GM19328 (cell line): Measurements from ENCODE around the gene GPS1.
"Not testable (repeated sequence)": the region's sequence is repeated elsewhere in the genome, so short reads cannot be mapped to it uniquely, and the experiment has no call there.

Experiments used
- ATAC-seq: cut with Tn5 transposase; IDR thresholded peaks from one replicate; pipeline ENCODE4 v1.9.1; 2021; ENCODE audit warnings: mild to moderate bottlenecking, moderate library complexity; ENCODE audit not compliant: unreplicated experiment

Gene GPS1

GRCh38 chr17:82025401-82026107 is 26.1 kb upstream of the GPS1 start:
- ATAC-seq, result no peak

DNA sequence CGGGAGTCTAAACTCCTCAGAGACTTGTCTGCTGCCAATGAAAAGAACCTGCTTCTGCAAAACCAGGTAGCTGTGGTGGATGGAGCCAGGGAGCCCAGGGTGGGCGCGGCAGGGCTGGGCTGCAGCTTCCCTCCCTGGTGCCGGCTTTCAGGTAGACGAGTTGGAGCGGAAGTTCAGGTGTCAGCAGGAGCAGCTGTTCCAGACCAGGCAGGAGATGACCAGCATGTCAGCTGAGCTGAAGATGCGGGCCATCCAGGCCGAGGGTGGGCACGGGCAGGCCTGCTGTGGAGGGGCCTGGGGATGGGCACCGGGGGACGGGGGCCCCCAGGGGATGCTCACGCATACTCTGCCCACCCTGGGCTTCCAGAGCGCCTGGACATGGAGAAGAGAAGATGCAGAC is 23.5 kb upstream of the GPS1 start:
- no peak for ATAC-seq

DNA sequence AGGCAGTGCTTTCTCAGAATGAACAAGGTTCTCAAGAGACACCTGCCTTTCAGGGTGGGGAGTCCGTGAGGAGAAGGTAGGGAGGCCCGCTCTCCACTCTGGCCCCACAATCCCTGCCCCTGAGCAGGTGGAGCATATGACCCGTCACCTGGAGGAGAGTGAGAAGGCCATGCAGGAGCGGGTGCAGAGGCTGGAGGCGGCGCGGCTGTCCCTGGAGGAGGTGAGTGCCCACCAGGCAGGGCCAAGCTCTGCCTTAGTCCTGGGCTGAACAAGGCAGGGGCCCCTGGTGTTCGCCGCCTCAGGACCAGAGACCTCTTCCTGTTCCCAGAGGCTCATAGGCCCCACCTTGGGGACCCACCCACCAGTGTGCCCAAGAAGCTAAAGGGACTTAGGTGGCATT is 22.7 kb upstream of the GPS1 start:
- no peak for ATAC-seq

DNA sequence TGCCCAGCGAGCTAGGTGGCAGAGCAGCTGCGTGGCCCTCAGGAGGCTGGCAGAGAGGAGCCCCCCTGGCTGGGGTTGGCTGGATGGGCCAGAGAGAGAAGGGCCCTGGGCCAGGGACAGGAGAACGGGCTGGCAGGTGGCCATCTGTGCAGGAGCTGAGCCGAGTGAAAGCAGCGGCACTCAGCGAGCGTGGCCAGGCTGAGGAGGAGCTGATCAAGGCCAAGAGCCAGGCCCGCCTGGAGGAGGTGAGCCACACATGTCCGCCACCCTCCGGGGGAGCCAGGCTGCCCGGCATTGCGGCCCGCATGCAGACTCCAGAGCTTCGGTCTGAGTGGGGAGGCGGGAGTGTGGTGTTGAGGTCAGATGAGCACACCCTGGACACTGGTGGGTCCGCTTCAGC is 22.3 kb upstream of the GPS1 start:
- no peak for ATAC-seq

DNA sequence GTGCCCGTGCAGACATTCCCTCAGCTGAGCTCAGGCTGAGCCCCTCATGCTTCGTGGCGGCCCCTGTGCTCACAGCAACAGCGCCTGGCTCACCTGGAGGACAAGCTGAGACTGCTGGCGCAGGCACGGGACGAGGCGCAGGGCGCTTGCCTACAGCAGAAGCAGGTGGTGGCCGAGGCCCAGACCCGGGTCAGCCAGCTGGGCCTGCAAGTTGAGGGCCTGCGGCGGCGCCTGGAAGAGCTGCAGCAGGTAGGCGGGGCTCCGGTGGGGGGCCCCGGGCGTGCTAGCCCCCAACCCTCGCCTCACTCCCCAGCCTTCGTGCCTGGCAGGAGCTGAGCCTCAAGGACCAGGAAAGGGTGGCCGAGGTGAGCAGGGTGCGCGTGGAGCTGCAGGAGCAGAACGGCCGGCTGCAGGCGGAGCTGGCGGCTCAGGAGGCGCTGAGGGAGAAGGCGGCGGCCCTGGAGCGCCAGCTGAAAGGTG is 21.7 kb upstream of the GPS1 start:
- no peak for ATAC-seq

DNA sequence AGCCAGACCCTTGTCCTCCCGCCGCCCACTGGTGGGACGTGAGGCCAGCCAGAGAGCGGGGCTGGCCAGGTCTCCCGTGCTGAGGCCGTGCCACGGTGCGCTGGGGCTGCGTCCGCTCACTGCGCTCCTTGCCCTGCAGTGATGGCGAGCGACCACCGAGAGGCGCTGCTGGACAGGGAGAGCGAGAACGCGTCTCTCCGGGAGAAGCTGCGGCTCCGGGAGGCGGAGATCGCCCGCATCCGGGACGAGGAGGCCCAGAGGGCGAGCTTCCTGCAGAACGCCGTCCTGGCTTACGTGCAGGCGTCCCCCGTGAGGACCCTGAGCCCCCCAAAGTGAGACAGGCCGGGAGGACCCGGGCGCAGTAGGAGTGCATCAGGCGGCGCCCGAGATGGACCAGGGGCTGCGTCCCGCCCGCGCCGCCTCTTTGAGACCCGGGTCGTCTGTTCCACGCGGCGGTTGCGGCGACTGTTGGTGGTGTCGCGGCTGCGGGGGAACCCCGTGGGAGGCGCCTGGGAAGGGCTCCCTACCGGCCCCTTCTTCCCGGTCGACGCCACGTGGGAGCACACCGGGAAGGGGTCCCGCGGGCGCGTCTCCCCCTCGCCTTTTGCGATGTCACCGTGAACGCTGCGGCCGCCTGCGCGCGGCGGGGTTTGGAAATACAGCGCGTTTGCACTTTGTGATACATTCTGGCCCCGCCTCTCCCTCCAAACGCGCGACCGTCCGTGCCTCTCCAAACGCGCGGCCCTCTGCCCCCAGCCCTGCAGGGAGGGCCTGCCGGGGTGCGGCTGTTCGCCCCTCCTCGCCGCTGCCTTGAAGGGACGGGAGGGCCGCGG is 21.0 kb upstream of the GPS1 start:
- ATAC-seq, result no peak

- no peak for ATAC-seq
Measured at GRCh38 chr17:82031303-82031884, 20.3 kb upstream of the GPS1 start, which contains the start of gene RAC3. RAC3 (plus strand) TSS chr17:82031678; CDS start chr17:82031762, 84 bp downstream.

DNA sequence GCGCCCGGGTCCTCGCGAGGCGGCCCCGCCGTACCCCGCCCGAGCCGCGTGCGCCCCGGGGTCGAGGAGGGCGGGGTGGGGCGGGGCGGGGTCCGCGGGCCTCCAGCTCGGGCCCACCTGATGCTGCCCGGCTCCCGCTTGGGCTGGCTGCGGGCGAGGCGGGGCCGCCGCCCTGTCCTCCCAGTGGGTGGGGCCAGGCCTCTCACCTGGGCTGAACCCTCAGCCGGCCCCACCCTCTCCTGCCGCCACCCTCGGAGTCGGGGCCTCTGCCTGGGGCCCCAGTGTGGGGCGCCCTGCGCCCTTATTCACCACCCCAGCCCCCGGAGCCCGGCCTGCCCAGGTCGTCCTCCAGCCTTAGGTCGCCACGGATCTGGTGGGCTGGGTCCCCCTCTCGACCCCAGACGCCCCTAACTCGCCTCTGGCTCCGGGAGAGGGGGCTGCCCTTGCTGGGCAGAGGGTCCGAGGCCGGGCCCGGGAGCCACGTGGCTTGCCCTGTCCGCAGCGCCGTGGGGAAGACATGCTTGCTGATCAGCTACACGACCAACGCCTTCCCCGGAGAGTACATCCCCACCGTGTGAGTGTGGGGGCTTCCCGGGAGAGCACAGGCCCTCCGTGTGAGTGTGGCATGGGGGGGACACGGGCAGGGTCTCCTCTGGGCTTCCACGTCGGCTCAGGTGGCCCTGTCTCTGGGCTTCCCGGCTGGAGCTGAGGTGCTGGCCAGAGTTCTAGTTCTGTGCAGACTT is 19.6 kb upstream of the GPS1 start:
- no peak for ATAC-seq

DNA sequence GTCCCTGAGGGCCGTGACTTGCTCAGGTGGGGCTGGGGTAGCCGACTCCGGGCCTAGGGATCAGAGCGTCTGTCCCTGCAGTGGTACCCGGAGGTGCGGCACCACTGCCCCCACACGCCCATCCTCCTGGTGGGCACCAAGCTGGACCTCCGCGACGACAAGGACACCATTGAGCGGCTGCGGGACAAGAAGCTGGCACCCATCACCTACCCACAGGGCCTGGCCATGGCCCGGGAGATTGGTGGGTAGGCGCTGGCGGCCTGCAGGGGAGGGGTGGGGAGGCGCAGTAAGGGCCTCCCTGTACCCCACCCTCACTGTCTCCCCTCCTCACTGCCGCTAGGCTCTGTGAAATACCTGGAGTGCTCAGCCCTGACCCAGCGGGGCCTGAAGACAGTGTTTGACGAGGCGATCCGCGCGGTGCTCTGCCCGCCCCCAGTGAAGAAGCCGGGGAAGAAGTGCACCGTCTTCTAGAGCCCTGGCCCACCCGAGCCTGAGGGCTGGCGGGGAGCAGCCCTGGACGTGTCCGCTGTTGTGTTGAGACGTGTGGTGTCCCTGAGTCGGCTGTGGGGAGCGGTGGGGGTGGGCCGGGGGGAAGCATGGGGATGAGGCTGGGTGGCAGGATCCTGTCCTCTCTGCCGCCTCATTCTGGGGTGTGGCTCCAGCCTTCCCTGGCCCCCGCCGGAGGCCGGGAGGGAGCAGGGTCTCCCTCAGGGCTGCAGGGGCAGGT is 18.2 kb upstream of the GPS1 start:
- no peak for ATAC-seq

GRCh38 chr17:82034371-82035011 is 17.2 kb upstream of the GPS1 start:
- ATAC-seq, result no peak

DNA sequence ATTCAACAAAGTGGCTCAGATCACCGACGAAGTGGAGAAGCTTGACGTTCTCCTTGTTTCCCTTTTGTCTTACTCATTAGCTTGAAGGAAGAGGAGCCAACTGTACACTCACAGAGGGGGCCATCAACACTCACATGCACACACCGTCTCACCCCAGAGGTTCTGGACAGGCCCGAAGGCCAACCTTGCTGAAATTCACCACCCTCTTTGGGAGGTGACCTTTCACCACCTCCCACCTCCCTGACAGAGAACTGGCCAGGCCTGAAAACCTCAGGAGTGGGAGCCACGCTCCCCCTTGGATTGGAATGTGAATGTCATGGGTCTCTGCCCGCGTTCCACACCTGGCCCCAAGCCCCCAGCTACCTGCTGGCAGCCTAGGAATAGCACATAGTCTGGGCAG is 16.2 kb upstream of the GPS1 start:
- ATAC-seq, result no peak

DNA sequence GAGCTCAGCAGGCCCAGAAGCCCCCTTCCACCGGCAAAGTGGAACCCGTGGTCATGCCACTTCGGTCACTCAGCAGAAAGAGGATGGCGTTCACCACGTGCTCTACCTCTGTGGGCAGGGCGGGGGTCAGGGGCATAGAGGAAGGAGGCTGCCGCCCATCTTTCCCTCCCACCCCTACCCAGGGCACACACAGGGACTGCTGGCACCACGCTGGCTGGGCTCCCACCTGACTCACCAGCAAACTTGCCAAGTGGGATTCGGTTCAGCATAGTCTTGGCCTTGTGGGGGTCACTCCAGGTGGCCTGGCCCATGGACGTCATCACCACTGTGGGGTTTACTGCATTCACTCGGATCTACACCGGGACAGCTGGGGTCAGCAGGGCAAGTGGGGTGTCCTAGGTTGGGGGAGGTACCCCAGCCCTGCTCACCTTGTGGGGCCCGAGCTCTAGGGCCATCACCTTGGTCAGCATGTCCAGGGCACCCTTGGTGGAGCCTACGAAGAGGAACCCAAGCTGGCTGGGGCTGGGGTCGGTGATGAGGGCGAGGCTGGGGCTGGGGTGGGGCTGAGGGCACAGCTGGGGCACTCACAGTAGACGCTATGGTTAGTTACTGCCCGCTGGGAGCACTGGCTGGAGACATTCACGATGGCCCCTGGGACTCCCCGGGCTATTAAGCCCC is 15.6 kb upstream of the GPS1 start:
- no peak for ATAC-seq

DNA sequence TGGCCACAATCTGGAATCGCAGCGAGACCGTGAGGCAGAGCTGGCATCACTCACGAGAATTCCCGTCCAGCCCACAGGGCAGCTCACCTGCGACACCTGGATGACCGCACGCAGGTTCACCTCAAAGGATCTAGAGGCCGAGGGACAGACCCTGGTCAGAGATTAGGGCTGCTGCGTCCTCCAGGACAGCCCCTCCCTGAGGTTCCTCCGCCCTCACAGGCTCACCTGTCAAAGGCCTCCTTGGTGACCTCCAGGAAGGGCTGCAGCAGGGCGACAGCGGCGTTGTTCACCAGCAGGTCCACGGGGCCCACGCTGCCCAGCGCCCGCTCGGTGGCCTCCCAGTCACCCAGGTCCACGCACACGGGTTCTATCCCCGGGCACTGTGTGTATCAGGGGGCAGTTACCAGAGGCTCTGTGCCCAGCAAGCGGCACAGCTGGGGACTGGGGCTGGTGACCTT is 15.0 kb upstream of the GPS1 start:
- no peak for ATAC-seq

- ATAC-seq, result peak; percentile 90
Measured at GRCh38 chr17:82037092-82037888, 14.4 kb upstream of the GPS1 start, which contains the start of gene DCXR. DCXR (minus strand) TSS chr17:82037697; CDS start chr17:82037682, 15 bp downstream.

DNA sequence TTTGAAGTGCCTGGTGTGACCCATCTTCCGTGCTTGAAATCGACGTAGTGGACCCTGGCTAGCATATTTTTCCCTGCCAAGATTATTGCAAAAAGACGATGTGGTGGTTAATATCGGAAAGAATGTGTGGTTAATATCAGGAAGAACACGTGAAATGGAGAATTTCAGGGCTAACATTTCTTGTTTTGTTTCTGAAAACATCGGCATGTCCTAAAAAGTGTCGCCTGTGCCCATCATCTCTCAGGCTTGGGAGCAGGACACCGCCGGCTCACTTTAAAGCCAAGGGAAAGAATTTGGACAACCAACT is 13.9 kb upstream of the GPS1 start:
- ATAC-seq, result no peak

GRCh38 chr17:82038796-82039409 is 12.8 kb upstream of the GPS1 start:
- ATAC-seq, result not testable (repeated sequence)

DNA sequence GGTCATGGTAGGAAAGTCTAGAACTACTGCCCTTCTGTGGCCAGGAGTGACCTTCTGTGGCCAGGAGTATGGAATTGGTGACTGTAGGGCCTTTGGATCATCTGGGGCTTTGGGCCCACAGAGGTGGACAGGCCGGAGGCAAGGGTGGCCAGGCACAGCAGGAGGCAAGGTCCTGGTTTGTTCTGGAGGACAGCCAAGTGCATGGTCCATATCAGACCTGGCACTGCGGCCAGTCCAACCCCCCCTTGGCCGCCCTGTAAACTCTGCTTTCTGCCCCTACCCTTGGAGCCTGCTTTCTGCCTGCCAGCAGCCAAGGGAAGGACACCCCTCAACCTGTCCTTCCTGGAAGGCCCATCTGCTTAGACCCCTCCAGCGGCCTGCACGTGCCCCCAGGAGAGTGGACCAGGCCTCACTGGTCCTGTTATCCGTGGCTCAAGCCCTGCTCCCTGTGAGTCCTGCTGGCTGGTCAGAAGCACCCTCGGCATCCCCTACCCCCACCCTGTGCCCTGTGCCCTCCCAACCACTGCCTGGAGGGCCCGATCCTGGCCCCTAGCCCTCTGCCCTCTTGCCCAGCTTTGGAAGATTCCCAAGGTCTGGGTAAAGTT is 11.9 kb upstream of the GPS1 start:
- ATAC-seq, result no peak
